UCSD-AML1 (cell line): ENCODE results near the gene GSC2.

ENCODE experiments used
- DNase-seq: peaks from one replicate; lab custom pipeline; 2025; ENCODE audit not compliant: unreplicated experiment; lab: John Stamatoyannopoulos, UW

GSC2 gene

GRCh38 chr22:19121631-19122142 is 28.4 kb downstream of the GSC2 start:
- DNase-seq: peak; percentile 43

- DNase-seq: no peak
These were observed 29.1 kb downstream of the GSC2 start for GRCh38 chr22:19120829-19121630.

- no peak for DNase-seq
These were observed 30.1 kb downstream of the GSC2 start for GRCh38 chr22:19119949-19120348.

GRCh38 chr22:19118329-19118880 is 31.7 kb downstream of the GSC2 start:
- no peak for DNase-seq

GRCh38 chr22:19117111-19117512 is 33.0 kb downstream of the GSC2 start:
- no peak for DNase-seq

- DNase-seq: peak; percentile 27
These were observed 34.5 kb downstream of the GSC2 start for GRCh38 chr22:19115628-19116027.

- DNase-seq: no peak
These were observed 35.0 kb downstream of the GSC2 start for GRCh38 chr22:19114984-19115552.

- no peak for DNase-seq
These were observed 36.7 kb downstream of the GSC2 start for GRCh38 chr22:19113429-19113828.

- DNase-seq: no peak
These were observed 38.5 kb downstream of the GSC2 start for GRCh38 chr22:19111584-19111983.

GRCh38 chr22:19111140-19111539 is 39.0 kb downstream of the GSC2 start:
- no peak for DNase-seq

- no peak for DNase-seq
These were observed 39.4 kb downstream of the GSC2 start for GRCh38 chr22:19110646-19111045.

- DNase-seq: no peak
These were observed 40.0 kb downstream of the GSC2 start for GRCh38 chr22:19110064-19110458.

- peak; percentile 24 for DNase-seq
These were observed 40.7 kb downstream of the GSC2 start for GRCh38 chr22:19109198-19110063.

- no peak for DNase-seq
These were observed 41.3 kb downstream of the GSC2 start for GRCh38 chr22:19108807-19109197.

- no peak for DNase-seq
These were observed 42.4 kb downstream of the GSC2 start for GRCh38 chr22:19107730-19108074.

- no peak for DNase-seq
These were observed 43.0 kb downstream of the GSC2 start for GRCh38 chr22:19106886-19107729.

GRCh38 chr22:19105867-19106802 is 44.0 kb downstream of the GSC2 start:
- DNase-seq: no peak

GRCh38 chr22:19105456-19105855 is 44.6 kb downstream of the GSC2 start:
- DNase-seq: no peak
